ENCODE measurements around the gene BAK1. TPM values are rescaled to one million over a fixed set of nuclear protein-coding genes. Genes with fewer than 3 reads are reported as not detected.

Gene BAK1
- polyA plus RNA-seq, 3 donors: 27.8 to 41.5 (median 34.0) TPM

DNA sequence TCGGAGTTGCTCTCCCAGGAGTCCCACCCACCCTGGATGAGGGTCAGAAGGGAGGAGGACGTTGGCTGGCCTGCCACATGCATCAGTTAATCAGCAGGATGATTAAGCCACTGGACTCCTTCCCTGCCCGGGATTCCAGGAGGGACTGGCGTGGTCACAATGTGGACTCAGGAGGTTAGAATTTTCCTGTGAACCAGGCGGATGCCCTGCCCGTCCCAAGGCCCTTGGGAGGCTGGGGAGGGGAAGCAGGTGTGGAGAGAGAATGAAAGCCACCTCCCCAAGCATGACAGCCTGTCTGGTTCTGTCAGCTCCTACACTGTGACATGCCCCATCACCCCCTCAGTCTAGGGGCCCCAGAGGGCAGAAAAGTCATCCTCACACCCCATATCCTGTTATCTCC is 29.5 kb upstream of the BAK1 start:
- Histone ChIP-seq H3K4me3 (replicated peaks in 1 of 3; ENCODE audit: low read depth in 2 of 3, low read length in 3 of 3) (no peak overlapping the region), H3K9me3 (replicated peaks in 1 of 2; ENCODE audit: control insufficient read depth in 1 of 2, insufficient read depth in 1 of 2, low read length in 2 of 2) (no peaks in the 10 kb centered on the region), H3K79me2 (ENCODE audit: insufficient read depth, low read length) (no peaks in the 10 kb centered on the region), H3K4me1 (ENCODE audit: control insufficient read depth in 1 of 2, insufficient read depth in 2 of 2, low read length in 2 of 2) (peaks cover 9 to 10% of the 10 kb centered on the region in 2 donors), H3K27ac (ENCODE audit: low read depth in 1 of 2, low read length in 2 of 2) (no peak overlapping the region), H3K9ac (ENCODE audit: insufficient read depth, low read length, poor library complexity, severe bottlenecking) (no peak overlapping the region), H4K20me1 (ENCODE audit: insufficient read depth, low read length) (no peaks in the 10 kb centered on the region), H2AFZ (ENCODE audit: insufficient read depth, low read depth, low read length, poor library complexity, severe bottlenecking) (no peak overlapping the region), H3K36me3 (replicated peaks in 1 of 2; ENCODE audit: control insufficient read depth in 1 of 2, insufficient read depth in 2 of 2, low read length in 2 of 2) (no peaks in the 10 kb centered on the region), H3K27me3 (ENCODE audit: control insufficient read depth in 2 of 2, insufficient read depth in 2 of 2, low read length in 2 of 2) (no peaks in the 10 kb centered on the region), H3K4me2 (replicated peaks; ENCODE audit: extremely low read depth, low read length, poor library complexity, severe bottlenecking) (no peak overlapping the region)
- no peaks in the 10 kb centered on the region for H3K36me3 Mint-ChIP-seq
- peaks cover 8% of the 10 kb centered on the region for H3K4me1 Mint-ChIP-seq
- H3K9me3 Mint-ChIP-seq: peaks cover 0 to 8% (median 3%) of the 10 kb centered on the region in 7 donors
- H3K27ac Mint-ChIP-seq: no peak overlapping the region
- DNase-seq: no peak
- H3K27me3 Mint-ChIP-seq (ENCODE audit: low read depth in 3 of 3): peaks cover 0 to 9% (median 5%) of the 10 kb centered on the region in 3 donors
- 67% methylated on average over 3 of the region's 6 CpGs for WGBS (ENCODE audit: insufficient coverage)
- TF ChIP-seq, protein P1, sequence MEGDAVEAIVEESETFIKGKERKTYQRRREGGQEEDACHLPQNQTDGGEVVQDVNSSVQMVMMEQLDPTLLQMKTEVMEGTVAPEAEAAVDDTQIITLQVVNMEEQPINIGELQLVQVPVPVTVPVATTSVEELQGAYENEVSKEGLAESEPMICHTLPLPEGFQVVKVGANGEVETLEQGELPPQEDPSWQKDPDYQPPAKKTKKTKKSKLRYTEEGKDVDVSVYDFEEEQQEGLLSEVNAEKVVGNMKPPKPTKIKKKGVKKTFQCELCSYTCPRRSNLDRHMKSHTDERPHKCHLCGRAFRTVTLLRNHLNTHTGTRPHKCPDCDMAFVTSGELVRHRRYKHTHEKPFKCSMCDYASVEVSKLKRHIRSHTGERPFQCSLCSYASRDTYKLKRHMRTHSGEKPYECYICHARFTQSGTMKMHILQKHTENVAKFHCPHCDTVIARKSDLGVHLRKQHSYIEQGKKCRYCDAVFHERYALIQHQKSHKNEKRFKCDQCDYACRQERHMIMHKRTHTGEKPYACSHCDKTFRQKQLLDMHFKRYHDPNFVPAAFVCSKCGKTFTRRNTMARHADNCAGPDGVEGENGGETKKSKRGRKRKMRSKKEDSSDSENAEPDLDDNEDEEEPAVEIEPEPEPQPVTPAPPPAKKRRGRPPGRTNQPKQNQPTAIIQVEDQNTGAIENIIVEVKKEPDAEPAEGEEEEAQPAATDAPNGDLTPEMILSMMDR (IDR thresholded peaks at IDR 0.05): no peak
- intact Hi-C loops (cut with micrococcal nuclease): no loop called here
- no peak overlapping the region for H3K4me3 Mint-ChIP-seq

DNA sequence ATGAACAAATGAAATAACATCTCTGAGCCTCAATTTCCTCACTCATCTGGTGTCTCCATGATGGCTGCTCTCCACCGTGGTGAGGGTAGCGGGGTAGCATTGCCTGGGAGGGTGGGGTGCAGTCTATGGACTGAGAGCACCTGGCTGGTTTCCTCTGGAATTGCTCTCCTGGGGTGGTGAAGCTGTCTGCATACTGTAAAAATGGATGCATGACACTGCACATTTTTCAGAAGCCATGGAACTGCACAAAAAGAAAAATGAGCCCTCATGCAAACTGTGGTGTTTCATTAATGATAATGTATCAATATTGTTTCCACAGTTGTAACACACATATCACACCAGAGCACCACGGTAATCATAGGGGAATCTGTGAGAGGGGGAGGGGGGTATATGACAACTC is 28.9 kb upstream of the BAK1 start:
- Mint-ChIP-seq H3K4me1 (peaks cover 8% of the 10 kb centered on the region), H3K9me3 (peaks cover 0 to 8% (median 3%) of the 10 kb centered on the region in 7 donors), H3K36me3 (no peaks in the 10 kb centered on the region), H3K27ac (no peak overlapping the region), H3K27me3 (ENCODE audit: low read depth in 3 of 3) (peaks cover 0 to 8% (median under 1%) of the 10 kb centered on the region in 3 donors), H3K4me3 (no peak overlapping the region)
- no peak for DNase-seq
- Histone ChIP-seq H3K4me3 (replicated peaks in 1 of 3; ENCODE audit: low read depth in 2 of 3, low read length in 3 of 3) (no peak overlapping the region), H3K27ac (ENCODE audit: low read depth in 1 of 2, low read length in 2 of 2) (no peak overlapping the region), H3K9ac (ENCODE audit: insufficient read depth, low read length, poor library complexity, severe bottlenecking) (no peak overlapping the region), H4K20me1 (ENCODE audit: insufficient read depth, low read length) (no peaks in the 10 kb centered on the region), H3K4me1 (ENCODE audit: control insufficient read depth in 1 of 2, insufficient read depth in 2 of 2, low read length in 2 of 2) (peaks cover 13% of the 10 kb centered on the region in 2 donors), H3K27me3 (ENCODE audit: control insufficient read depth in 2 of 2, insufficient read depth in 2 of 2, low read length in 2 of 2) (no peaks in the 10 kb centered on the region), H3K4me2 (replicated peaks; ENCODE audit: extremely low read depth, low read length, poor library complexity, severe bottlenecking) (no peak overlapping the region), H3K9me3 (replicated peaks in 1 of 2; ENCODE audit: control insufficient read depth in 1 of 2, insufficient read depth in 1 of 2, low read length in 2 of 2) (no peaks in the 10 kb centered on the region), H3K79me2 (ENCODE audit: insufficient read depth, low read length) (no peaks in the 10 kb centered on the region), H3K36me3 (replicated peaks in 1 of 2; ENCODE audit: control insufficient read depth in 1 of 2, insufficient read depth in 2 of 2, low read length in 2 of 2) (no peaks in the 10 kb centered on the region), H2AFZ (ENCODE audit: insufficient read depth, low read depth, low read length, poor library complexity, severe bottlenecking) (no peak overlapping the region)
- intact Hi-C loops (cut with micrococcal nuclease): no loop called here
- no CpG with 5 or more reads among the region's 3 CpGs for WGBS (ENCODE audit: insufficient coverage)
- TF ChIP-seq, protein P1 (IDR thresholded peaks at IDR 0.05): no peak
